ENCODE results near the gene GFRA4. TPM values are rescaled to one million over a fixed set of nuclear protein-coding genes. Genes with fewer than 3 reads are reported as not detected.

Gene GFRA4
- total RNA-seq, 1 donor from 2014 or later, result not detected

- Histone ChIP-seq H3K27me3 (no peaks in the 10 kb centered on the region), H3K9me3 (peaks cover 0 to 3% of the 10 kb centered on the region in 2 donors), H3K4me3 (no peak overlapping the region), H3K27ac (no peak overlapping the region), H3K36me3 (no peaks in the 10 kb centered on the region), H3K4me1 (no peaks in the 10 kb centered on the region)
- intact Hi-C loops (cut with DNase I), result no loop called here
- DNase-seq (ENCODE audit: low spot score in 2 of 2), result no peak
- no peak for TF ChIP-seq CTCF (IDR thresholded peaks at IDR 0.05)
Measured at GRCh38 chr20:3696745-3697587, 33.8 kb upstream of the GFRA4 start.

GRCh38 chr20:3696200-3696599 lies 33.0 kb upstream of the GFRA4 start:
- no peaks in the 10 kb centered on the region for H3K36me3 ChIP-seq
- DNase-seq (ENCODE audit: low spot score in 2 of 2), result no peak

GRCh38 chr20:3694864-3695263 lies 31.7 kb upstream of the GFRA4 start:
- H3K27ac ChIP-seq, result no peak overlapping the region
- intact Hi-C loops (cut with DNase I), result no loop called here
- H3K36me3 ChIP-seq, result no peaks in the 10 kb centered on the region
- H3K4me1 ChIP-seq, result no peaks in the 10 kb centered on the region
- peaks cover 0 to 3% of the 10 kb centered on the region in 2 donors for H3K9me3 ChIP-seq
- no peak overlapping the region for H3K4me3 ChIP-seq
- TF ChIP-seq CTCF (IDR thresholded peaks at IDR 0.05), result no peak
- DNase-seq (ENCODE audit: low spot score in 2 of 2), result no peak
- no peaks in the 10 kb centered on the region for H3K27me3 ChIP-seq

More at GRCh38 chr20:3696200-3696599, 33.0 kb upstream of the GFRA4 start:
- H3K4me1 ChIP-seq, result no peaks in the 10 kb centered on the region
- no peaks in the 10 kb centered on the region for H3K27me3 ChIP-seq
- TF ChIP-seq CTCF (IDR thresholded peaks at IDR 0.05), result peak in 1 of 3 experiments; percentile 25
- peaks cover 0 to 3% of the 10 kb centered on the region in 2 donors for H3K9me3 ChIP-seq
- no peak overlapping the region for H3K27ac ChIP-seq
- intact Hi-C loops (cut with DNase I), result no loop called here
- no peak overlapping the region for H3K4me3 ChIP-seq

- no peak overlapping the region for H3K4me3 ChIP-seq
- peaks cover 0 to 3% of the 10 kb centered on the region in 2 donors for H3K9me3 ChIP-seq
- no peak for TF ChIP-seq CTCF (IDR thresholded peaks at IDR 0.05)
- no peak overlapping the region for H3K27ac ChIP-seq
- intact Hi-C loops (cut with DNase I), result no loop called here
- H3K27me3 ChIP-seq, result no peaks in the 10 kb centered on the region
- DNase-seq (ENCODE audit: low spot score in 2 of 2), result no peak
- H3K4me1 ChIP-seq, result no peaks in the 10 kb centered on the region
- H3K36me3 ChIP-seq, result no peaks in the 10 kb centered on the region
Measured at GRCh38 chr20:3693376-3693775, 30.2 kb upstream of the GFRA4 start.

DNA sequence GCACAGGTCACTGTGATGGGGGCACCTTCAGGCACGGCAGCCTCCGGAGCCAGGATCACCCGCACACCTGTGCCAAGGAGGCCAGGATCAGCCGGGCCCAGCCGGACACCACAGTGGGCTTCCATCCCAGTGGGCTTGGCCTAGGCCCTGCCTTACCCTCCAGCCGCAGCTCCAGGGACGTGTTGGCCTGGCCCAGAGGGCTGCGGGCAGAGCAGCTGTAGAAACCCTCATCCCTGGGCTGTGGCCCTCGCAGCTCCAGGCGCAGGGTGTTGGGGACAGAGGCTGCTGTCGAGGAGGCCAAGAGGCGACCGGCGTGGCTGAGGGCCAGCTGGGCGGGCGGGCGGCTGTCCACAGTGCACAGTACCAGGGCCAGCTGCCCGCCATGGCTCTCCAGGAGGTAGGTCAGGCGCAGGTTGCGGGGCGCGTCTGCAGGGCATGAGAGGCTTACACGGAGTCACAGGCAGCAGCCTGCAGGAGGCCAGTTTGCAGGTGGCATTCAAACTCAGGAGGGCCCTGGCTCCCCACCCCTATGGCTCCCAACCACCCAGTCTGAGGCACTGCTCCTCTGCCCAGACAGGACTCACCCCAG lies 29.6 kb upstream of the GFRA4 start:
- Histone ChIP-seq H3K9me3 (peaks cover 0 to 3% of the 10 kb centered on the region in 2 donors), H3K27me3 (no peaks in the 10 kb centered on the region), H3K36me3 (no peaks in the 10 kb centered on the region), H3K27ac (no peak overlapping the region), H3K4me3 (no peak overlapping the region), H3K4me1 (no peaks in the 10 kb centered on the region)
- DNase-seq (ENCODE audit: low spot score in 2 of 2), result no peak
- intact Hi-C loops (cut with DNase I), result no loop called here
- TF ChIP-seq CTCF (IDR thresholded peaks at IDR 0.05), result no peak

All from ascending aorta (tissue), 2 donors.